HAP-1 (cell line): Measurements from ENCODE around the gene IL16.
"Not testable (repeated sequence)": the region's sequence is repeated elsewhere in the genome, so short reads cannot be mapped to it uniquely, and the experiment has no call there.

Experiments used
- DNase-seq, 2 experiments: peaks; one replicate each; pipeline ENCODE4 v3.0.0-alpha.2; 2016 to 2020; ENCODE audit warnings: low spot score in 2 of 2
- H3K27me3 ChIP-seq: fragments of 250-450 bp; sonication (Bioruptor Pico); 2 replicates; pipeline ENCODE4 v1.5.1; 2020; ENCODE audit warnings: low read depth, mild to moderate bottlenecking, moderate library complexity
- H3K36me3 ChIP-seq: fragments of 250-450 bp; sonication (Bioruptor Pico); replicated peaks from 2 replicates; pipeline ENCODE4 v1.5.1; 2020; ENCODE audit warnings: mild to moderate bottlenecking
- H3K4me1 ChIP-seq: fragments of 250-450 bp; sonication (Bioruptor Pico); 2 replicates; pipeline ENCODE4 v1.5.1; 2020; ENCODE audit warnings: mild to moderate bottlenecking
- H3K4me3 ChIP-seq: fragments of 250-450 bp; sonication (Bioruptor Pico); 2 replicates; pipeline ENCODE4 v1.5.1; 2020; ENCODE audit warnings: mild to moderate bottlenecking, moderate library complexity
- H3K9me3 ChIP-seq: fragments of 250-450 bp; sonication (Bioruptor Pico); 2 replicates; pipeline ENCODE4 v1.5.1; 2020; ENCODE audit warnings: mild to moderate bottlenecking, moderate library complexity
- in situ Hi-C: fragments of 300-500 bp; cut with MboI; formaldehyde crosslinking; loops from 3 replicates; pipeline ENCODE4 v1.14.3; 2020; ENCODE audit warnings: low sequenced_read_pairs, inconsistent platforms, mixed read lengths

Gene IL16

DNA sequence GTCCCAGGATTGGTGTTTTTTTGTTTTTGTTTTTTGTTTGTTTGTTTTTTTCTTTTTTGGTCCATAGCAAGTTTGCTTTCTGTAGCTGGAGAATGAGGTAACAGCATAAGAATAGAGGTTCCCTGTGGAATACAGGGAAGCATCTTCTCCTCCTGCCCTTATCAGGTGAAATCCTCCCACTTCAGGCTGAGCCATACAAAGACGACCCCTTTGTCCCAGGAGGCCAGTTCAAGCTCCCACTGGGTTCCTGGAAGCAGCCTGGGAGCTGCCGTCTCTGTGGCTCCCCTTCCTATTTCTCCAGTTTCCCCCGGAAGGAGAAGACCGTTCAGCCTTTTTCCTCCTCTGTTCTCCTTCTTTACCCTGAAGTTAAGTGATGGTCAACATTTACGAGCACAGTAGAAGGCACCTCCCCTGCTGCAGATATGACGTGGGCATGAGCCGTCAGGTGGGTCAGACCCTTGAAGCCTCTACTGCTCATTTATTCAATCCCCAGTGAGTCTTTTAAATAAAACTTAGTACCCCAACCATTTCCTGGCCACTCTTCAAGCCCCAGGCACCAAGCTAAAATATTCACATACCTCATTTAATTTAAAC is 1.1 kb downstream of the IL16 start:
- Histone ChIP-seq H3K36me3 (no peaks in the 10 kb centered on the region), H3K4me3 (no peak overlapping the region), H3K27me3 (0 out of 2 replicates have a peak, but pooled peaks cover 2% of the 10 kb centered on the region), H3K4me1 (no peaks in the 10 kb centered on the region), H3K9me3 (no peaks in the 10 kb centered on the region)
- no peak for DNase-seq
- in situ Hi-C loops, result no loop called here

GRCh38 chr15:81199031-81199779 is 2.5 kb downstream of the IL16 start:
- no peaks in the 10 kb centered on the region for H3K9me3 ChIP-seq
- no peaks in the 10 kb centered on the region for H3K4me1 ChIP-seq
- in situ Hi-C loops, result no loop called here
- no peak for DNase-seq
- H3K4me3 ChIP-seq, result no peak overlapping the region
- H3K36me3 ChIP-seq, result no peaks in the 10 kb centered on the region
- H3K27me3 ChIP-seq, result 0 out of 2 replicates have a peak, but pooled peaks cover 2% of the 10 kb centered on the region

- in situ Hi-C loops, result no loop called here
- DNase-seq, result no peak
- Histone ChIP-seq H3K4me1 (no peaks in the 10 kb centered on the region), H3K27me3 (no peaks in the 10 kb centered on the region), H3K36me3 (no peaks in the 10 kb centered on the region), H3K9me3 (no peaks in the 10 kb centered on the region), H3K4me3 (no peak overlapping the region)
Observed at GRCh38 chr15:81206018-81206417, 9.3 kb downstream of the IL16 start.

DNA sequence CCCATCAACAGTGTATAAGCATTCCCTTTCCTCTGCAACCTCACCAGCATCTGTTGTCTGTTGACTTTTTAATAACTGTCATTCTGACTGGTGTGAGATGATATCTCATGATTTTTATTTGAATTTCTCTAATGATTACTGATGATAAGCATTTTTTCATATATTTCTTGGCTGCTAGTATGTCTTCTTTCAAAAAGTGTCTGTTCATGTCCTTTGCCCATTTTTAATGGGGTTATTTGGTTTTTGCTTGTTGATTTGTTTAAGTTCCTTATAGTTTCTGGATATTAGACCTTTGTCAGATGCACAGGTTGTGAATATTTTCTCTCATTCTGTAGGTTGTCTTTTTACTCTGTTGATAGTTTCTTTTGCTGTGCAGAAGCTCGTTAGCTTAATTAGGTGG is 11.3 kb downstream of the IL16 start:
- DNase-seq, H3K4me3 ChIP-seq, H3K9me3 ChIP-seq, in situ Hi-C loops, H3K36me3 ChIP-seq, H3K4me1 ChIP-seq, H3K27me3 ChIP-seq: not testable (repeated sequence)

DNA sequence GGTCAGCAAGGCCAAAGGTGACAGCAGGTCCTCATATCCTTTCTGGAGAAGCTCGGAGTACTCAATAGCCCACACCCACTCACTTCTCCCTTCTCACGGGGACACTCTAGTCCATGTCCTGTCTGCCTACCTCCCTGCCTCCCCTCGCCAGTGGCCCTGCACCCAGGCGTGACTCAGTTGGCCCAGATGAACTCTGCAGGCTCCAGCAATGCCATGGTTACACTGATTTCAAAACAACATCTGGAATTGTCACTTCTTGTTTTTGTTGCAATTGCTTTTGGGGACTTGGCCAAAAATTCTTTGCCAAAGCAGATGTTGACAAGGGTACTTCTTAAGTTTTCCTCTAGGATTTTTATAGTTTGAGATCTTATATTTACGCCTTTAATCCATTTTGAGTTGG is 13.0 kb downstream of the IL16 start:
- Histone ChIP-seq H3K9me3 (peaks cover 1% of the 10 kb centered on the region; the same call in 1 of the 2 replicates), H3K36me3 (no peaks in the 10 kb centered on the region), H3K27me3 (no peaks in the 10 kb centered on the region), H3K4me3 (no peak overlapping the region), H3K4me1 (no peaks in the 10 kb centered on the region)
- in situ Hi-C loops, result no loop called here
- DNase-seq, result no peak

- Histone ChIP-seq H3K9me3 (peaks cover 4% of the 10 kb centered on the region; the same call in 1 of the 2 replicates), H3K4me3 (no peak overlapping the region), H3K4me1 (no peaks in the 10 kb centered on the region), H3K36me3 (no peaks in the 10 kb centered on the region), H3K27me3 (no peaks in the 10 kb centered on the region)
- in situ Hi-C loops, result no loop called here
- no peak for DNase-seq
Observed at GRCh38 chr15:81211376-81211775, 14.7 kb downstream of the IL16 start.

- Histone ChIP-seq H3K27me3 (peaks cover 6% of the 10 kb centered on the region), H3K36me3 (no peaks in the 10 kb centered on the region), H3K4me1 (no peaks in the 10 kb centered on the region), H3K4me3 (no peak overlapping the region), H3K9me3 (peaks cover 4% of the 10 kb centered on the region; the same call in 1 of the 2 replicates)
- no peak for DNase-seq
- in situ Hi-C loops, result no loop called here
Observed at GRCh38 chr15:81213982-81214381, 17.3 kb downstream of the IL16 start.

GRCh38 chr15:81215531-81215930 is 18.9 kb downstream of the IL16 start:
- Histone ChIP-seq H3K27me3 (peaks cover 6% of the 10 kb centered on the region), H3K4me3 (no peak overlapping the region)
- in situ Hi-C loops, result no loop called here

GRCh38 chr15:81215983-81216382 is 19.3 kb downstream of the IL16 start:
- Histone ChIP-seq H3K27me3 (peaks cover 6% of the 10 kb centered on the region), H3K4me1 (no peaks in the 10 kb centered on the region), H3K4me3 (no peak overlapping the region), H3K36me3 (no peaks in the 10 kb centered on the region), H3K9me3 (peaks cover 4% of the 10 kb centered on the region; the same call in 1 of the 2 replicates)
- no peak for DNase-seq
- in situ Hi-C loops, result no loop called here

More at GRCh38 chr15:81215531-81215930, 18.9 kb downstream of the IL16 start:
- Histone ChIP-seq H3K36me3 (no peaks in the 10 kb centered on the region), H3K4me1 (no peaks in the 10 kb centered on the region), H3K9me3 (peaks cover 4% of the 10 kb centered on the region; the same call in 1 of the 2 replicates)
- no peak for DNase-seq

GRCh38 chr15:81216422-81216821 is 19.7 kb downstream of the IL16 start:
- DNase-seq, result no peak

GRCh38 chr15:81221449-81221848 is 24.8 kb downstream of the IL16 start:
- Histone ChIP-seq H3K4me3 (no peak overlapping the region), H3K36me3 (no peaks in the 10 kb centered on the region), H3K9me3 (no peaks in the 10 kb centered on the region), H3K4me1 (no peaks in the 10 kb centered on the region), H3K27me3 (peaks cover 6% of the 10 kb centered on the region)
- in situ Hi-C loops, result no loop called here
- DNase-seq, result no peak

More at GRCh38 chr15:81216422-81216821, 19.7 kb downstream of the IL16 start:
- no peaks in the 10 kb centered on the region for H3K4me1 ChIP-seq
- no peak overlapping the region for H3K4me3 ChIP-seq
- H3K27me3 ChIP-seq, result peaks cover 6% of the 10 kb centered on the region
- H3K9me3 ChIP-seq, result peaks cover 4% of the 10 kb centered on the region; the same call in 1 of the 2 replicates
- H3K36me3 ChIP-seq, result no peaks in the 10 kb centered on the region
- in situ Hi-C loops, result no loop called here

DNA sequence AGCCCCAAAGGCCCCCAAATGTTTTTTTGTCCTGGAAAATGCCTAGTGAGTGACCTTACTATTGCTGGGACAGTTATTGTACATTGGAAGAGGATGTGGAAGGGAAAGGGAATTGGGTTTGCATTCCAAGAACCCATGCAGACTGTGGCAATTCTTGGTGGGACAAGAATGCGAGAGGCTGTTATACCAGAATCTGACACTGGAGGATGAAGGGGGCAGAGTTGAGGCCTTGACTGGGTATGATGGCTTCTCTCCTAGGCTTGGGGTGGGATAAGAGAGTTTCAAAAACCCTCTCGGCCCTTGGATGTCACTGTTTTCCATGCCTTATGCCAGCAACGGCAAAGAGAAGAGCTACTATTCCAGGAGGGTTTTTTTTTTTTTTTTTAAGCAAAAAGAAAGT is 25.3 kb downstream of the IL16 start:
- no peak overlapping the region for H3K4me3 ChIP-seq
- peaks cover 6% of the 10 kb centered on the region for H3K27me3 ChIP-seq
- no peaks in the 10 kb centered on the region for H3K36me3 ChIP-seq
- H3K4me1 ChIP-seq, result no peaks in the 10 kb centered on the region
- in situ Hi-C loops, result no loop called here
- DNase-seq, result no peak
- H3K9me3 ChIP-seq, result no peaks in the 10 kb centered on the region

- no peaks in the 10 kb centered on the region for H3K9me3 ChIP-seq
- no peaks in the 10 kb centered on the region for H3K4me1 ChIP-seq
- no peaks in the 10 kb centered on the region for H3K36me3 ChIP-seq
- H3K27me3 ChIP-seq, result no peaks in the 10 kb centered on the region
- DNase-seq, result no peak
- no peak overlapping the region for H3K4me3 ChIP-seq
- in situ Hi-C loops, result no loop called here
Observed at GRCh38 chr15:81223346-81223971, 26.8 kb downstream of the IL16 start.

- Histone ChIP-seq H3K9me3 (no peaks in the 10 kb centered on the region), H3K27me3 (no peaks in the 10 kb centered on the region), H3K36me3 (no peaks in the 10 kb centered on the region), H3K4me1 (no peaks in the 10 kb centered on the region), H3K4me3 (no peak overlapping the region)
- no peak for DNase-seq
- in situ Hi-C loops, result no loop called here
Observed at GRCh38 chr15:81224232-81224631, 27.6 kb downstream of the IL16 start.
